ENCODE measurements around the gene IL1RN. TPM values are rescaled to one million over a fixed set of nuclear protein-coding genes. Genes with fewer than 3 reads are reported as not detected.

The IL1RN gene, protein sequence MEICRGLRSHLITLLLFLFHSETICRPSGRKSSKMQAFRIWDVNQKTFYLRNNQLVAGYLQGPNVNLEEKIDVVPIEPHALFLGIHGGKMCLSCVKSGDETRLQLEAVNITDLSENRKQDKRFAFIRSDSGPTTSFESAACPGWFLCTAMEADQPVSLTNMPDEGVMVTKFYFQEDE
- not detected in 2 replicates for total RNA-seq
- long read RNA-seq = 0 reads

DNA sequence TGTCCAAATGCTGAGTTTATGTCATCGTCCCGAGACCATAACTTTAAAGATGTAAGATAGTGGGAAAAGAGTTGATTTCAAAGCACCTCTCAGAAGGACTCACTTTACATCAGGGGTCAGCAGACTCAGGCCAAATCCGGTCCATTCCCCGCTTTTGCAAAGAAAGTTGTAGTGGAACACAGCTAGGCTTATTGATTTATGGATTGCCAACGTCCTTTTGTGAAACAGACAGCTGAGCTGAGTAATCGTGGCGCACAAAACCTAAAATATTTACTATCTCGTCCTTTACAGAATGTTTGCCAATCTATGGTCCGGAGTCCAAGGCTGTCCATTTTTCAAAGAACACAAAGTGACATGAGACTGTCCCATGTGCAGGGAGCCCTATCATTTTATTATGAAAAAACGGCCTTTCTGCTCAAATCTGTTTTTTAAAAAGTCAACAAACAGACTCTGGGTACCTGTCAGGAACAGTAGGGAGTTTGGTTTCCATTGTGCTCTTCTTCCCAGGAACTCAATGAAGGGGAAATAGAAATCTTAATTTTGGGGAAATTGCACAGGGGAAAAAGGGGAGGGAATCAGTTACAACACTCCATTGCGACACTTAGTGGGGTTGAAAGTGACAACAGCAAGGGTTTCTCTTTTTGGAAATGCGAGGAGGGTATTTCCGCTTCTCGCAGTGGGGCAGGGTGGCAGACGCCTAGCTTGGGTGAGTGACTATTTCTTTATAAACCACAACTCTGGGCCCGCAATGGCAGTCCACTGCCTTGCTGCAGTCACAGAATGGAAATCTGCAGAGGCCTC is at the start of gene IL1RN:
IL1RN (plus strand) TSS at position 754 of the 801 bp plus-strand sequence; CDS start at position 781, 27 bp downstream.
- Mint-ChIP-seq H3K9me3 (no peaks in the 10 kb centered on the region), H3K27me3 (ENCODE audit: low read depth) (peaks cover 15% of the 10 kb centered on the region), H3K4me3 (no peak within 1 kb of the TSS), H3K36me3 (ENCODE audit: low read depth) (no peaks in the 10 kb centered on the region), H3K4me1 (no peaks in the 10 kb centered on the region), H3K27ac (ENCODE audit: unreplicated experiment) (no peak within 1 kb of the TSS)
- no peak for DNase-seq (ENCODE audit: low read depth, low spot score)
- TF ChIP-seq CTCF (conservative IDR thresholded peaks at IDR 0.05) = no peak

- Mint-ChIP-seq H3K4me3 (no peak overlapping the region), H3K36me3 (ENCODE audit: low read depth) (no peaks in the 10 kb centered on the region), H3K4me1 (no peaks in the 10 kb centered on the region), H3K27me3 (ENCODE audit: low read depth) (peaks cover 49% of the 10 kb centered on the region), H3K9me3 (no peaks in the 10 kb centered on the region), H3K27ac (ENCODE audit: unreplicated experiment) (no peak overlapping the region)
- no peak for DNase-seq (ENCODE audit: low read depth, low spot score)
- no peak for TF ChIP-seq CTCF (conservative IDR thresholded peaks at IDR 0.05)
These were observed 49.5 kb upstream of the IL1RN start for GRCh38 chr2:113077921-113078320.

DNA sequence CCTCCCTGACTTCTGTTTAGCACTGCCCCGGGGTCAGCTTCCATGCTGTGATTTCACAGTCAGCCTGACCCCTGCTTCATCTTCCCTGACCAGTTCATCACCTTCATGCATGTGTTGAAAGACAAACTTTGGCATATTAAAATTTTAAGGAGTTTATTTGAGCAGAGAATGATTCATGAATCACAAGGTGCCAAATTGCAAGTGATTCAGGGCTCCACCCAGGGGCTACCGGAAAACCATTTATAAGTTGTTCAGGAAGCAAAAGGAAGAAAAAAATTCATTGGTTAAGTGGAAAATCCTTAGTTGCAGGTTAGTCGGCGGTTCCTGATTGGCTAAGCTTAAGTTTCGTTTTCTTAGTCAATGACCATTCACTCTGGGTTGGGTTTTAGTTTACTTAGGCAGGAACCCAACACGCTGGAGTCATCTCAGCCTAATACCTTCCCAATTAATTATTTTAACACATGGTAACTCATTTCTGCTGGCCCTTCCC is 49.0 kb upstream of the IL1RN start:
- H3K27ac Mint-ChIP-seq (ENCODE audit: unreplicated experiment) = no peak overlapping the region
- no peaks in the 10 kb centered on the region for H3K4me1 Mint-ChIP-seq
- no peaks in the 10 kb centered on the region for H3K36me3 Mint-ChIP-seq (ENCODE audit: low read depth)
- TF ChIP-seq CTCF (conservative IDR thresholded peaks at IDR 0.05) = no peak
- H3K27me3 Mint-ChIP-seq (ENCODE audit: low read depth) = peaks cover 51% of the 10 kb centered on the region
- H3K9me3 Mint-ChIP-seq = no peaks in the 10 kb centered on the region
- H3K4me3 Mint-ChIP-seq = no peak overlapping the region
- DNase-seq (ENCODE audit: low read depth, low spot score) = no peak

DNA sequence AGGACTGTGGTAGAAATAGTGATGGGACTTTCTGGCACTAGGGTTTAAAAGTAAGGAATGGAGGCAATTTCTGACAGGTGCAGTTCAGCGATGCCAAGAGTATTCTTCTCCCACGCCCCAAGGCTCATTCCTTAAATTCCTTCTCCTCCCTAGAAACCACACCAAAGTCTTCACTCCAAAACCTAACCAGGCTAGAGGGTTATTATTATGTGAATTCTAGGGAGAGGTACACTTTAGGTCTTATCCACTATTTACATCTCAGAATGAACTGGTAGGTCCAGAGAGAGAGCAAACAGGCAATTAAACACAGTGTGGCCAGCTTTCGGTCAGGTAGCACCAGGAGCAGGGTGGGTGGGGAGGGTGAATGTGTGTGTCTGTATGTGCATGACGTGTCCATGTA is 48.3 kb upstream of the IL1RN start:
- Mint-ChIP-seq H3K4me1 (no peaks in the 10 kb centered on the region), H3K27me3 (ENCODE audit: low read depth) (peaks cover 53% of the 10 kb centered on the region)

DNA sequence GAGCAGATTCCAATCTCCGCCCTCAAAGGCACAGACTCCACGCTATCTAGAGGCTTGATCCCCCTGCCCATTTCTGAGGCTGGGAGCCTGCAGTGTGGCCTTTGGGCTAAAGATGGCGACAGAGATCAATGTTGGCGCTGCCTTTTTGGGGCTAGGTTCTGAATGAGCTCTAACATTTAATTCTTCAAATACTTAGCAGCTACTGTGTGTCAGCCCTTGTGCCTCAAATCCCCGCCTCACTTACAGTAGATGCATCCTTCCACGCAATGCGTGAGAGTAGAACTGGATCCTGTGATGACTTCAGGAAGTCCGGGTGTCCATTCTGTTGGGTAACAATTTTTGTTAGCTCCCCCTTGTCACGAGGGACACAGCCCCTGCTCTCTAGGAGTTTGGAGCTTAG is 47.3 kb upstream of the IL1RN start:
- TF ChIP-seq CTCF (conservative IDR thresholded peaks at IDR 0.05) = peak; percentile 72

More for the DNA sequence above, 48.3 kb upstream of the IL1RN start:
- Mint-ChIP-seq H3K36me3 (ENCODE audit: low read depth) (no peaks in the 10 kb centered on the region), H3K4me3 (no peak overlapping the region), H3K27ac (ENCODE audit: unreplicated experiment) (no peak overlapping the region), H3K9me3 (no peaks in the 10 kb centered on the region)
- no peak for DNase-seq (ENCODE audit: low read depth, low spot score)
- TF ChIP-seq CTCF (conservative IDR thresholded peaks at IDR 0.05) = no peak

More for the DNA sequence above, 47.3 kb upstream of the IL1RN start:
- Mint-ChIP-seq H3K4me1 (no peaks in the 10 kb centered on the region), H3K36me3 (ENCODE audit: low read depth) (no peaks in the 10 kb centered on the region), H3K4me3 (no peak overlapping the region), H3K9me3 (no peaks in the 10 kb centered on the region), H3K27ac (ENCODE audit: unreplicated experiment) (no peak overlapping the region), H3K27me3 (ENCODE audit: low read depth) (peaks cover 59% of the 10 kb centered on the region)
- peak; percentile 63 for DNase-seq (ENCODE audit: low read depth, low spot score)
